ENCODE data around the gene OXSM. TPM values are rescaled to one million over a fixed set of nuclear protein-coding genes. Genes with fewer than 3 reads are reported as not detected.

Gene OXSM
- total RNA-seq, 1 experiment from 2014 or later, result 17.7 TPM

DNA sequence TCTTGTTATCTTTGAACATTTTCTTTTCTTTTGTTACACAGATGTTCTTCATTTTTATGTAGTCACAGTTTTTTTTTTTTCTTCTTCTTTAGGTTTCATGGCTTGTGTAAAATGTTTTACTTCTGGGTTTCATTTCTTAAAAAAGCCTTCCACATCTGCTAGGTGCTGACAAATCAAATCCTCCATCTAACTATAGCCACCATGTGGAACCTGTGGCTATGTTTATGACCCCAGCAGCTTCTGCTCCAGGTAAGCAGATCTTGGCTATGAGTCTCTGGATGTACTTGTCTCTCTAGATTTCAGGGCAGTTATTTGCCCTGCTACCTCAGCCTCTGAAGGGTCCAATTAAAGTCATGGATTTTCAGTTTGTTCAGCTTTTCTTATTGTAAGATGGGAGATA is 44.5 kb downstream of the OXSM start:
- intact Hi-C loops (cut with micrococcal nuclease), result no loop called here
- Histone ChIP-seq H3K4me3 (replicated peaks in 1 of 2; ENCODE audit: low read depth in 1 of 2, low read length in 2 of 2) (no peak overlapping the region), H3K27ac (ENCODE audit: low read depth, low read length) (no peak overlapping the region), H3K9me3 (ENCODE audit: control insufficient read depth in 1 of 2, insufficient read depth in 1 of 2, low read depth in 1 of 2, low read length in 2 of 2) (no peaks in the 10 kb centered on the region), H2AFZ (ENCODE audit: low read depth, low read length, poor library complexity, severe bottlenecking) (no peak overlapping the region), H4K20me1 (ENCODE audit: insufficient read depth) (no peaks in the 10 kb centered on the region), H3K27me3 (ENCODE audit: insufficient read depth, low read length) (no peaks in the 10 kb centered on the region), H3K79me2 (ENCODE audit: insufficient read depth, low read length) (no peaks in the 10 kb centered on the region), H3K4me1 (ENCODE audit: control insufficient read depth in 1 of 2, insufficient read depth in 2 of 2, low read length in 2 of 2) (no peaks in the 10 kb centered on the region), H3K9ac (ENCODE audit: low read length) (no peak overlapping the region), H3K36me3 (ENCODE audit: control insufficient read depth in 1 of 2, insufficient read depth in 2 of 2, low read length in 2 of 2) (no peaks in the 10 kb centered on the region), H3K4me2 (ENCODE audit: low read length) (no peak overlapping the region), H3K9me2 (ENCODE audit: insufficient read depth) (no peaks in the 10 kb centered on the region)
- ChIA-PET POLR2A (no interaction called here), RAD21 (ENCODE audit: low non-redundant PET in 1 of 2, low total read pairs in 2 of 2, uncharacterized antibody in 2 of 2, unreplicated experiment in 2 of 2) (no interaction called here), CTCF (no interaction called here)
- no TSS peak for BruUV-seq (replicated peaks)
- DNase-seq (ENCODE audit: low read depth, low spot score), result no peak
- no peak for ATAC-seq
- TF ChIP-seq ZFX (IDR thresholded peaks at IDR 0.05) (no peak), JUND (IDR thresholded peaks at IDR 0.05) (no peak), YY1 (IDR thresholded peaks at IDR 0.05; ENCODE audit: extremely low read depth, insufficient replicate concordance, low read depth, low read length) (no peak), POLR2A (IDR thresholded peaks at IDR 0.05; ENCODE audit: borderline replicate concordance, extremely low read depth, insufficient read depth, insufficient read length) (no peak), EZH2 (IDR thresholded peaks at IDR 0.05) (no peak), TCF7L2 (IDR thresholded peaks at IDR 0.05; ENCODE audit: borderline replicate concordance, extremely low read depth, insufficient read depth, insufficient read length) (no peak), RAD21 (IDR thresholded peaks at IDR 0.05; ENCODE audit: low read depth) (no peak), EZH2phosphoT487 (IDR thresholded peaks at IDR 0.05; ENCODE audit: borderline replicate concordance) (no peak), SP1 (IDR thresholded peaks at IDR 0.05; ENCODE audit: low read depth) (no peak), SIN3A (IDR thresholded peaks at IDR 0.05; ENCODE audit: low read depth) (no peak), ATF3 (IDR thresholded peaks at IDR 0.05) (no peak), ZNF274 (IDR thresholded peaks at IDR 0.05; ENCODE audit: low read depth, low read length) (no peak), SRF (IDR thresholded peaks at IDR 0.05; ENCODE audit: low read depth) (no peak), CBX3 (IDR thresholded peaks at IDR 0.05; ENCODE audit: low read depth) (no peak), POLR2AphosphoS5 (IDR thresholded peaks at IDR 0.05; ENCODE audit: low read depth, low read length) (no peak)
- TF ChIP-seq, protein P1, sequence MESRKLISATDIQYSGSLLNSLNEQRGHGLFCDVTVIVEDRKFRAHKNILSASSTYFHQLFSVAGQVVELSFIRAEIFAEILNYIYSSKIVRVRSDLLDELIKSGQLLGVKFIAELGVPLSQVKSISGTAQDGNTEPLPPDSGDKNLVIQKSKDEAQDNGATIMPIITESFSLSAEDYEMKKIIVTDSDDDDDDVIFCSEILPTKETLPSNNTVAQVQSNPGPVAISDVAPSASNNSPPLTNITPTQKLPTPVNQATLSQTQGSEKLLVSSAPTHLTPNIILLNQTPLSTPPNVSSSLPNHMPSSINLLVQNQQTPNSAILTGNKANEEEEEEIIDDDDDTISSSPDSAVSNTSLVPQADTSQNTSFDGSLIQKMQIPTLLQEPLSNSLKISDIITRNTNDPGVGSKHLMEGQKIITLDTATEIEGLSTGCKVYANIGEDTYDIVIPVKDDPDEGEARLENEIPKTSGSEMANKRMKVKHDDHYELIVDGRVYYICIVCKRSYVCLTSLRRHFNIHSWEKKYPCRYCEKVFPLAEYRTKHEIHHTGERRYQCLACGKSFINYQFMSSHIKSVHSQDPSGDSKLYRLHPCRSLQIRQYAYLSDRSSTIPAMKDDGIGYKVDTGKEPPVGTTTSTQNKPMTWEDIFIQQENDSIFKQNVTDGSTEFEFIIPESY (IDR thresholded peaks at IDR 0.05; ENCODE audit: extremely low read depth, insufficient replicate concordance, low read length), result no peak
- TF ChIP-seq, protein P2, sequence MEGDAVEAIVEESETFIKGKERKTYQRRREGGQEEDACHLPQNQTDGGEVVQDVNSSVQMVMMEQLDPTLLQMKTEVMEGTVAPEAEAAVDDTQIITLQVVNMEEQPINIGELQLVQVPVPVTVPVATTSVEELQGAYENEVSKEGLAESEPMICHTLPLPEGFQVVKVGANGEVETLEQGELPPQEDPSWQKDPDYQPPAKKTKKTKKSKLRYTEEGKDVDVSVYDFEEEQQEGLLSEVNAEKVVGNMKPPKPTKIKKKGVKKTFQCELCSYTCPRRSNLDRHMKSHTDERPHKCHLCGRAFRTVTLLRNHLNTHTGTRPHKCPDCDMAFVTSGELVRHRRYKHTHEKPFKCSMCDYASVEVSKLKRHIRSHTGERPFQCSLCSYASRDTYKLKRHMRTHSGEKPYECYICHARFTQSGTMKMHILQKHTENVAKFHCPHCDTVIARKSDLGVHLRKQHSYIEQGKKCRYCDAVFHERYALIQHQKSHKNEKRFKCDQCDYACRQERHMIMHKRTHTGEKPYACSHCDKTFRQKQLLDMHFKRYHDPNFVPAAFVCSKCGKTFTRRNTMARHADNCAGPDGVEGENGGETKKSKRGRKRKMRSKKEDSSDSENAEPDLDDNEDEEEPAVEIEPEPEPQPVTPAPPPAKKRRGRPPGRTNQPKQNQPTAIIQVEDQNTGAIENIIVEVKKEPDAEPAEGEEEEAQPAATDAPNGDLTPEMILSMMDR (IDR thresholded peaks at IDR 0.05 in 2 of 3, conservative IDR thresholded peaks at IDR 0.05 in 1 of 3; ENCODE audit: borderline replicate concordance in 1 of 3, insufficient read depth in 1 of 3, low read depth in 2 of 3, low read length in 2 of 3), result no peak
- TF ChIP-seq, protein P3, sequence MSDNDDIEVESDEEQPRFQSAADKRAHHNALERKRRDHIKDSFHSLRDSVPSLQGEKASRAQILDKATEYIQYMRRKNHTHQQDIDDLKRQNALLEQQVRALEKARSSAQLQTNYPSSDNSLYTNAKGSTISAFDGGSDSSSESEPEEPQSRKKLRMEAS (IDR thresholded peaks at IDR 0.05), result no peak
